ENCODE measurements around the gene TEX29. TPM values are rescaled to one million over a fixed set of nuclear protein-coding genes. Genes with fewer than 3 reads are reported as not detected.

TEX29 gene
- total RNA-seq, 6 experiments from 2014 or later = 0.42 TPM; not detected in 5

- Histone ChIP-seq H3K27ac (no peak overlapping the region), H3K36me3 (no peaks in the 10 kb centered on the region), H3K4me3 (no peak overlapping the region), H3K4me1 (no peaks in the 10 kb centered on the region), H3K27me3 (no peaks in the 10 kb centered on the region), H3K9me3 (no peaks in the 10 kb centered on the region)
- DNase-seq (no peak), ATAC-seq (no peak)
- TF ChIP-seq CTCF (IDR thresholded peaks at IDR 0.05) = no peak
- TF ChIP-seq POLR2A (IDR thresholded peaks at IDR 0.05) = no peak
- intact Hi-C loops (cut with DNase I) = no loop called here
- no CpG with 5 or more reads among the region's 9 CpGs for WGBS (ENCODE audit: insufficient coverage, low coverage, low lambda C conversion rate, missing lambda C conversion rate)
Measured at GRCh38 chr13:111342721-111343120, 22.3 kb downstream of the TEX29 start.

- Histone ChIP-seq H3K27ac (no peak overlapping the region), H3K4me1 (no peaks in the 10 kb centered on the region), H3K9me3 (no peaks in the 10 kb centered on the region), H3K36me3 (no peaks in the 10 kb centered on the region), H3K4me3 (no peak overlapping the region), H3K27me3 (no peaks in the 10 kb centered on the region)
- DNase-seq (no peak), ATAC-seq (no peak)
- no peak for TF ChIP-seq POLR2A (IDR thresholded peaks at IDR 0.05)
- TF ChIP-seq CTCF (IDR thresholded peaks at IDR 0.05) = no peak
- WGBS (ENCODE audit: insufficient coverage, low coverage, low lambda C conversion rate, missing lambda C conversion rate) = 71% methylated on average over 6 of the region's 11 CpGs
- intact Hi-C loops (cut with DNase I) = no loop called here
Measured at GRCh38 chr13:111343186-111343805, 22.9 kb downstream of the TEX29 start.

DNA sequence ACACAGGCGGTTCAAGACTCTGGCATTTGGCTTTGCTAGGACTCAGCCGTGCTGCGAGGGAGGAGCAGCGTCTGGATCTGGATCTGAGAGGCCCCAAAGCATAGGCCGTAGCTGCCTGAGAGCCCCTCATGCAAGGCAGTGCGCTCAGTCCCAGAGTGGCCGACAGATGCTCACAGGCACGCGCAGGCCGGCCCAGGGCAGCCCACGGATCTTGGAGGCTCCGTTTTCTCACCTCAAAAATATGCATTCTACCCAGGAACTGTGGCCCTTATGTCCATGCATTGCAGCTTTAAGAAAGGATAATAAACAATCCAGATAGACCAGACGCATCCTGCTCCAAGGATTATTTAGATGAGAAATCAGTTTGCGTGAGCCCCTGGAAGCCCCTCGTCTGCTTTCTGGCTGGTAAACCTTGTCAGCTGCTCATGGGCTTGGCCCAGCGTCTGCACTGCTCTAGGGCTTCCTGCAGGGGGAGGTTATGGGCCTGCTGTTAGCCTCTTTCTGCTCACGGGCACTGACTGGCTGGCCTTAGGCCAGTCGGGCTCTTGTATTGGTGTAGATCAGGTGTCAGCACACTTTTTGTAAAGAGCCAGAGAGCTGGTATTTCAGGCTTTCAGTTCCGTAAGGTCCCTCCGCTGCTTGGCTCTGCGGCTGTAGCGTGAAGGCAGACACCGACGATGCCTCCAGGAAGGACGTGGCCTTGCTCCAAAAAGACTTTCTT is 24.2 kb downstream of the TEX29 start:
- ATAC-seq (no peak), DNase-seq (no peak)
- no peaks in the 10 kb centered on the region for H3K4me1 ChIP-seq
- H3K27ac ChIP-seq = no peak overlapping the region
- intact Hi-C loops (cut with DNase I) = no loop called here
- no peaks in the 10 kb centered on the region for H3K27me3 ChIP-seq
- H3K9me3 ChIP-seq = no peaks in the 10 kb centered on the region
- TF ChIP-seq POLR2A (IDR thresholded peaks at IDR 0.05) = no peak
- TF ChIP-seq CTCF (IDR thresholded peaks at IDR 0.05) = no peak
- 83% methylated on average over 7 of the region's 25 CpGs for WGBS (ENCODE audit: insufficient coverage, low coverage, low lambda C conversion rate, missing lambda C conversion rate)
- H3K36me3 ChIP-seq = no peaks in the 10 kb centered on the region
- H3K4me3 ChIP-seq = no peak overlapping the region

GRCh38 chr13:111345682-111346081 is 25.2 kb downstream of the TEX29 start:
- no peaks in the 10 kb centered on the region for H3K27me3 ChIP-seq
- no peaks in the 10 kb centered on the region for H3K9me3 ChIP-seq
- no peaks in the 10 kb centered on the region for H3K36me3 ChIP-seq
- no peaks in the 10 kb centered on the region for H3K4me1 ChIP-seq
- TF ChIP-seq POLR2A (IDR thresholded peaks at IDR 0.05) = no peak
- no peak overlapping the region for H3K4me3 ChIP-seq
- ATAC-seq (no peak), DNase-seq (no peak)
- WGBS (ENCODE audit: insufficient coverage, low coverage, low lambda C conversion rate, missing lambda C conversion rate) = 85% methylated on average over 4 of the region's 11 CpGs
- intact Hi-C loops (cut with DNase I) = no loop called here
- no peak overlapping the region for H3K27ac ChIP-seq

DNA sequence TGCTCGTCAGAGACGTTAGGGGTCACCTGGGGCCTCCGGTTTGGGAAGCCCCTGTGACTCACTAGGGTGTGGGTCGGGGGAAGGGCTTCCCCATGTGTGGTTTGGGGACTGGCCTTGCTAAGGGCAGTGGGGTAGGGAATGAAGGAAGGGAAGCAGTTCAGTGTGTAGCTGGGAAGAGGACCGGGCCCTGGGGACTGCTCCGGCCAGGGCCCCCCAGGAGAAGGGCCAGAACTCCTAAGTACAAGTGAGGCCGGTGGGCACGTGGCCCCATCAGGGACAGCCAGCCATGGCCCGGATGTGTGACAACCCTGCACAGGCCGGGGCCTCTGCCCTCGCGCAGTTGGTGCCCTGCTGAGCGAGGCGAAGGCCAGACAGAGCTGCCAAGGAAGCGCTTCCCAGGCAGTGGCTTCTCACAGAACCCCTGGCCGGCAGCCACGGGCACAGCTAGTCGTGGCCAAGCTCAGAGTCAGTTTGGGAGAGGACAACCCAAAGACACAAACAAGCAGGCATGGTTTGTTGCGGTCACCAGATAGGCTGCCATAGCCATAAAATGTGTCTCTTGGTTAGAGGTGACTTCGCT is 25.7 kb downstream of the TEX29 start:
- TF ChIP-seq POLR2A (IDR thresholded peaks at IDR 0.05) (no peak), CTCF (IDR thresholded peaks at IDR 0.05) (no peak)
- intact Hi-C loops (cut with DNase I) = no loop called here
- Histone ChIP-seq H3K36me3 (no peaks in the 10 kb centered on the region), H3K27ac (no peak overlapping the region), H3K4me3 (no peak overlapping the region), H3K4me1 (no peaks in the 10 kb centered on the region), H3K27me3 (no peaks in the 10 kb centered on the region), H3K9me3 (no peaks in the 10 kb centered on the region)
- ATAC-seq (peak in 1 of 4 donors; percentile 37), DNase-seq (no peak)
- WGBS (ENCODE audit: insufficient coverage, low coverage, low lambda C conversion rate, missing lambda C conversion rate) = 73% methylated on average over 3 of the region's 20 CpGs
